Stomach (tissue), 9 donors: ENCODE data around the gene NCKAP5L. TPM values are rescaled to one million over a fixed set of nuclear protein-coding genes. Genes with fewer than 3 reads are reported as not detected.

Experiments used
- DNase-seq, 2 donors: peaks; one replicate each; pipeline versions ENCODE4 v3.0.0 to v3.0.0-alpha.2; 2013 to 2019
- H3K27ac ChIP-seq, 5 donors: fragments of 200-600 bp in 4 of 5; sonication (generic) in 4 of 5; one replicate each; pipeline ENCODE4 v1.5.1; 2013 to 2019; ENCODE audit warnings: mild to moderate bottlenecking in 1 of 5, moderate library complexity in 1 of 5
- H3K27me3 ChIP-seq, 3 donors: fragments of 200-600 bp; sonication (generic); one replicate each; pipeline ENCODE4 v1.5.1; 2017 to 2019; ENCODE audit warnings: mixed run types in 1 of 3
- H3K36me3 ChIP-seq, 4 donors: fragments of 200-600 bp; sonication (generic); 1 replicate in 3 of 4; 2 replicates in 1 of 4; pipeline ENCODE4 v1.5.1; 2016 to 2019
- H3K4me1 ChIP-seq, 4 donors: fragments of 200-600 bp; sonication (generic); one replicate each; pipeline ENCODE4 v1.5.1; 2016 to 2019
- H3K4me3 ChIP-seq, 4 donors: fragments of 200-600 bp; sonication (generic) in 3 of 4; one replicate each; pipeline ENCODE4 v1.5.1; 2016 to 2019; ENCODE audit warnings: mild to moderate bottlenecking in 1 of 4
- H3K9me3 ChIP-seq, 4 donors: fragments of 200-600 bp; sonication (generic); one replicate each; pipeline ENCODE4 v1.5.1; 2016 to 2019
- CTCF ChIP-seq, 7 experiments: fragments of 450-650 bp in 4 of 7; fragments of 200-600 bp in 3 of 7; sonication (generic) in 3 of 7; IDR thresholded peaks; one replicate each; pipeline ENCODE4 v1.5.1; 2016 to 2019; ENCODE audit warnings: antibody characterized with exemption in 7 of 7, control low read depth in 2 of 7, mild to moderate bottlenecking in 1 of 7
- EP300 ChIP-seq: sonication (generic); formaldehyde crosslinking; IDR thresholded peaks from one replicate; pipeline ENCODE4 v1.6.1; 2017; ENCODE audit warnings: antibody characterized with exemption
- POLR2A ChIP-seq, 4 donors: fragments of 450-650 bp; IDR thresholded peaks; one replicate each; pipeline ENCODE4 v1.6.1; 2016; ENCODE audit warnings: antibody characterized with exemption in 4 of 4, control low read depth in 2 of 4, mild to moderate bottlenecking in 1 of 4, moderate library complexity in 1 of 4
- POLR2AphosphoS5 ChIP-seq, 3 donors: sonication (generic); formaldehyde crosslinking; IDR thresholded peaks; one replicate each; pipeline ENCODE4 v1.6.1; 2016; ENCODE audit warnings: antibody characterized with exemption in 3 of 3
- WGBS, 5 donors: extraction: QIAGEN DNeasy Blood & Tissue Kit in 3 of 5; methylation state at CpG; one replicate each; pipeline versions ENCODE4 v1.1.5 to v1.1.7; 2013 to 2018; 5-methylcytosine and 5-hydroxymethylcytosine counted together
- intact Hi-C: fragments of 100-400 bp; cut with DNase I; formaldehyde crosslinking; loops from one replicate; pipeline ENCODE4 v1.15.1; 2023; ENCODE audit warnings: low total_unique reads
- polyA plus RNA-seq, 3 donors: library from polyadenylated mRNA; stranded (reverse); fragments of 200-250 nt; gene quantifications; one replicate each; pipeline ENCODE4 v1.2.3, GENCODE V29; 2013
- total RNA-seq, 5 donors: library from RNA; depleted of rRNA; stranded (reverse); fragments of >200 nt; gene quantifications; one replicate each; pipeline versions ENCODE4 v1.1.0 to v1.2.3, GENCODE V29; 2014 to 2016
- donor health status: healthy with polysubstance abuse.
- donor health status: Bipolar disorder and iron deficiency.
- donor health status: healthy.

Gene NCKAP5L
- total and polyA plus RNA-seq, 8 donors = 3.5 to 16.5 (median 7.0) TPM

GRCh38 chr12:49827401-49828099, 663 bp downstream of the NCKAP5L start:
- TF ChIP-seq POLR2AphosphoS5 (IDR thresholded peaks at IDR 0.05) (peak in 1 of 3 donors; percentile 21), CTCF (IDR thresholded peaks at IDR 0.05) (no peak)
- Histone ChIP-seq H3K27me3 (no peaks in the 10 kb centered on the region), H3K9me3 (no peaks in the 10 kb centered on the region), H3K4me1 (peaks cover 34 to 58% (median 43%) of the 10 kb centered on the region in 4 donors), H3K36me3 (peaks cover 0 to 8% (median 1%) of the 10 kb centered on the region in 4 donors), H3K27ac (peak overlapping the region; percentile 83 to 94 (median 93)), H3K4me3 (peak overlapping the region; percentile 92 to 98 (median 94))
- 3 to 6% (median 5%) methylated on average over 24 to 38 of the region's 38 CpGs for WGBS, 5 donors
- peak; percentile 66 to 89 for DNase-seq
- intact Hi-C loops = no loop called here

GRCh38 chr12:49827051-49827400, 1.2 kb downstream of the NCKAP5L start:
- WGBS, 5 donors = 44 to 66% (median 56%) methylated on average over 6 of the region's 6 CpGs
- no peaks in the 10 kb centered on the region for H3K27me3 ChIP-seq
- no peak for TF ChIP-seq POLR2AphosphoS5 (IDR thresholded peaks at IDR 0.05)
- no peak for TF ChIP-seq CTCF (IDR thresholded peaks at IDR 0.05)
- no peak for TF ChIP-seq POLR2A (IDR thresholded peaks at IDR 0.05)
- TF ChIP-seq EP300 = no peak
- DNase-seq = no peak
- H3K4me1 ChIP-seq = peaks cover 34 to 60% (median 46%) of the 10 kb centered on the region in 4 donors
- H3K36me3 ChIP-seq = peaks cover 0 to 8% (median 1%) of the 10 kb centered on the region in 4 donors
- intact Hi-C loops = no loop called here
- H3K27ac ChIP-seq = peak overlapping the region; percentile 83 to 94 (median 93)
- H3K9me3 ChIP-seq = no peaks in the 10 kb centered on the region
- peak overlapping the region; percentile 92 to 98 (median 94) for H3K4me3 ChIP-seq

GRCh38 chr12:49825971-49826421, 2.2 kb downstream of the NCKAP5L start:
- intact Hi-C loops = no loop called here
- no peak for DNase-seq
- Histone ChIP-seq H3K4me1 (peaks cover 40 to 70% (median 56%) of the 10 kb centered on the region in 4 donors), H3K27me3 (no peaks in the 10 kb centered on the region), H3K9me3 (no peaks in the 10 kb centered on the region), H3K27ac (peak overlapping the region in 4 of 5 donors; percentile 53 to 94 (median 93)), H3K36me3 (peaks cover 0 to 8% (median 1%) of the 10 kb centered on the region in 4 donors), H3K4me3 (peak overlapping the region in 1 of 4 donors; percentile 98)
- 61 to 81% (median 67%) methylated on average over 4 of the region's 4 CpGs for WGBS, 5 donors
- TF ChIP-seq POLR2AphosphoS5 (IDR thresholded peaks at IDR 0.05) = no peak
- no peak for TF ChIP-seq POLR2A (IDR thresholded peaks at IDR 0.05)
- TF ChIP-seq CTCF (IDR thresholded peaks at IDR 0.05) = no peak
- no peak for TF ChIP-seq EP300

- peak in 1 of 2 donors; percentile 49 for DNase-seq
- H3K27me3 ChIP-seq = no peaks in the 10 kb centered on the region
- H3K9me3 ChIP-seq = no peaks in the 10 kb centered on the region
- WGBS, 5 donors = 47 to 65% (median 52%) methylated on average over 3 to 5 of the region's 5 CpGs
- peak overlapping the region; percentile 15 to 94 (median 93) for H3K27ac ChIP-seq
- H3K4me3 ChIP-seq = peak overlapping the region in 1 of 4 donors; percentile 1
- intact Hi-C loops = no loop called here
- H3K4me1 ChIP-seq = peaks cover 44 to 75% (median 61%) of the 10 kb centered on the region in 4 donors
- no peak for TF ChIP-seq POLR2A (IDR thresholded peaks at IDR 0.05)
- TF ChIP-seq CTCF (IDR thresholded peaks at IDR 0.05) = no peak
- no peak for TF ChIP-seq POLR2AphosphoS5 (IDR thresholded peaks at IDR 0.05)
- TF ChIP-seq EP300 = no peak
- peaks cover 0 to 8% (median 1%) of the 10 kb centered on the region in 4 donors for H3K36me3 ChIP-seq
These were observed 2.7 kb downstream of the NCKAP5L start for GRCh38 chr12:49825360-49825970.
